SU-DHL-6 (cell line): ENCODE results near the gene CMKLR1.

ENCODE experiments used
- H2AFZ ChIP-seq: fragments of 200-600 bp; sonication (generic); 2 replicates; pipeline ENCODE4 v1.6.1; 2014; ENCODE audit warnings: low read depth, mild to moderate bottlenecking, moderate library complexity, mixed read lengths, antibody characterized with exemption, low read length; ENCODE audit not compliant: severe bottlenecking
- H3F3A ChIP-seq: fragments of 200-600 bp; shearing (Covaris generic); 2 replicates; pipeline ENCODE4 v1.6.0; 2016; ENCODE audit warnings: antibody characterized with exemption, mild to moderate bottlenecking; ENCODE audit not compliant: insufficient read depth
- H3K27ac ChIP-seq: fragments of 200-600 bp; sonication (generic); 2 replicates; pipeline ENCODE4 v1.5.1; 2016; ENCODE audit warnings: low read depth, mild to moderate bottlenecking, low read length, moderate library complexity, mixed read lengths
- H3K27me3 ChIP-seq: fragments of 200-600 bp; sonication (generic), shearing (Covaris generic); 2 replicates; pipeline ENCODE4 v1.6.0; 2014; ENCODE audit warnings: mild to moderate bottlenecking, low read length
- H3K36me3 ChIP-seq: fragments of 200-600 bp; sonication (generic); 2 replicates; pipeline ENCODE4 v1.6.1; 2014; ENCODE audit warnings: mild to moderate bottlenecking, low read length, mixed read lengths
- H3K4me2 ChIP-seq: fragments of 300-600, 200-600 bp; shearing (Covaris generic), sonication (generic); 2 replicates; pipeline ENCODE4 v1.6.0; 2014; ENCODE audit warnings: low read length, low read depth, mild to moderate bottlenecking; ENCODE audit not compliant: poor library complexity, severe bottlenecking
- H3K4me3 ChIP-seq: fragments of 200-600 bp; sonication (generic); 2 replicates; pipeline ENCODE4 v1.5.1; 2014; ENCODE audit warnings: antibody characterized with exemption, low read length, mild to moderate bottlenecking, mixed read lengths; ENCODE audit not compliant: insufficient read depth, poor library complexity, severe bottlenecking
- H3K79me2 ChIP-seq: fragments of 200-600 bp; sonication (generic); 2 replicates; pipeline ENCODE4 v1.6.1; 2014; ENCODE audit warnings: mild to moderate bottlenecking, low read length, moderate library complexity; ENCODE audit not compliant: insufficient read depth
- H3K9ac ChIP-seq: fragments of 200-600 bp; sonication (generic); 2 replicates; pipeline ENCODE4 v1.7.0; 2014; ENCODE audit warnings: mild to moderate bottlenecking, low read length
- H3K9me2 ChIP-seq: fragments of 200-600 bp; sonication (generic); replicated peaks from 2 replicates; pipeline ENCODE4 v1.6.1; 2014; ENCODE audit warnings: low read length; ENCODE audit not compliant: insufficient read depth
- H3K9me3 ChIP-seq: fragments of 200-600 bp; sonication (generic); 2 replicates; pipeline ENCODE4 v1.6.1; 2014; ENCODE audit warnings: low read length, mixed read lengths; ENCODE audit not compliant: insufficient read depth
- H4K20me1 ChIP-seq: fragments of 200-600 bp; sonication (generic); 2 replicates; pipeline ENCODE4 v1.6.1; 2014; ENCODE audit warnings: low read depth, mild to moderate bottlenecking, antibody characterized with exemption, low read length, moderate library complexity, mixed read lengths
- CTCF ChIP-seq: fragments of 200-600 bp; sonication (generic); IDR thresholded peaks from one replicate; pipeline ENCODE4 v1.5.1; 2017; ENCODE audit warnings: antibody characterized with exemption, mild to moderate bottlenecking, low read length, moderate library complexity; ENCODE audit not compliant: insufficient read depth, poor library complexity, severe bottlenecking
- EZH2phosphoT487 ChIP-seq: fragments of 200-600 bp; sonication (generic), shearing (Covaris generic); conservative IDR thresholded peaks from 2 replicates; pipeline ENCODE4 v1.6.1; 2018; ENCODE audit warnings: mild to moderate bottlenecking, antibody characterized with exemption, low read length, moderate library complexity, mixed read lengths

Gene CMKLR1

GRCh38 chr12:108267450-108267849 is 71.7 kb downstream of the CMKLR1 start:
- Histone ChIP-seq H3K36me3 (no peaks in the 10 kb centered on the region), H3K4me2 (no peak overlapping the region), H3F3A (no peaks in the 10 kb centered on the region), H4K20me1 (no peaks in the 10 kb centered on the region), H3K9me2 (no peaks in the 10 kb centered on the region), H3K27ac (no peak overlapping the region), H2AFZ (no peak overlapping the region), H3K4me3 (no peak overlapping the region), H3K27me3 (no peaks in the 10 kb centered on the region), H3K79me2 (no peaks in the 10 kb centered on the region), H3K9ac (no peak overlapping the region), H3K9me3 (no peaks in the 10 kb centered on the region)
- no peak for TF ChIP-seq CTCF
- no peak for TF ChIP-seq EZH2phosphoT487

- no peaks in the 10 kb centered on the region for H4K20me1 ChIP-seq
- no peaks in the 10 kb centered on the region for H3K9me2 ChIP-seq
- H3K27ac ChIP-seq, result no peak overlapping the region
- H3K79me2 ChIP-seq, result no peaks in the 10 kb centered on the region
- H3F3A ChIP-seq, result no peaks in the 10 kb centered on the region
- no peak overlapping the region for H3K9ac ChIP-seq
- no peaks in the 10 kb centered on the region for H3K27me3 ChIP-seq
- no peak overlapping the region for H3K4me2 ChIP-seq
- no peaks in the 10 kb centered on the region for H3K36me3 ChIP-seq
- H3K4me3 ChIP-seq, result no peak overlapping the region
- no peaks in the 10 kb centered on the region for H3K9me3 ChIP-seq
- H2AFZ ChIP-seq, result no peak overlapping the region
- TF ChIP-seq CTCF (no peak), EZH2phosphoT487 (no peak)
Measured at GRCh38 chr12:108266131-108266530, 73.0 kb downstream of the CMKLR1 start.

- H3F3A ChIP-seq, result no peaks in the 10 kb centered on the region
- H3K9me2 ChIP-seq, result no peaks in the 10 kb centered on the region
- H3K36me3 ChIP-seq, result no peaks in the 10 kb centered on the region
- H3K27me3 ChIP-seq, result no peaks in the 10 kb centered on the region
- no peak overlapping the region for H2AFZ ChIP-seq
- H3K79me2 ChIP-seq, result no peaks in the 10 kb centered on the region
- TF ChIP-seq EZH2phosphoT487 (no peak), CTCF (no peak)
- no peak overlapping the region for H3K4me3 ChIP-seq
- H3K27ac ChIP-seq, result no peak overlapping the region
- H4K20me1 ChIP-seq, result no peaks in the 10 kb centered on the region
- no peak overlapping the region for H3K9ac ChIP-seq
- H3K9me3 ChIP-seq, result no peaks in the 10 kb centered on the region
- H3K4me2 ChIP-seq, result no peak overlapping the region
Measured at GRCh38 chr12:108265505-108265904, 73.6 kb downstream of the CMKLR1 start.
